GM12865 (cell line): ENCODE data around the gene PRUNE2.

Experiments
- DNase-seq: peaks from one replicate; pipeline ENCODE4 v3.0.0; 2010; ENCODE audit warnings: low read depth
- H3K4me3 ChIP-seq: 2 replicates; pipeline ENCODE4 v1.5.1; 2011; ENCODE audit warnings: mild to moderate bottlenecking, low read depth, low read length, control low read depth
- CTCF ChIP-seq: IDR thresholded peaks from 2 replicates; pipeline ENCODE4 v1.5.1; 2011; ENCODE audit warnings: low read length, control low read depth, low read depth, inconsistent platforms; ENCODE audit not compliant: insufficient read depth; ENCODE audit errors: missing control alignments

Gene PRUNE2

DNA sequence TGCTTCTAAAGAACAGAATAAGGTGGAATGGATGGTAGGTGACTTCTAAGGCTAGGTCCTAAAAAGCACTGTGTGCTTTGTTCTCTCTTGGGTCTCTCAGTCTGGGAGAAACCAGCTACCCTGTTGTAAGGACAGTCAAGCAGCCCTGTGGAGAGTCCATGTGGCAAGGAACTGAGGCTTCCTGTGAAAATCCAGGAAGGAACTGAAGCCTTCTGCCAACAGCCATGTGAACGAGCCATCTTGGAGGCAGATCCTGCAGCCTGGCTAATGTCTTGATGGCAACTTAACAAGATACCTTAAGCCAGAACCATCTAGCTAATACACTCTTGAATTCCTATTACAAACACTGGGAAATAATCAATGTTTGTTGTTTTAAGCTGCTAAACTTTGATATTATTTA lies 241.8 kb downstream of the PRUNE2 start:
- no peak overlapping the region for H3K4me3 ChIP-seq
- no peak for TF ChIP-seq CTCF
- no peak for DNase-seq

- H3K4me3 ChIP-seq, result no peak overlapping the region
- TF ChIP-seq CTCF, result no peak
- no peak for DNase-seq
Observed at GRCh38 chr9:76662476-76663281, 243.2 kb downstream of the PRUNE2 start.

- peak; percentile 63 for DNase-seq
- H3K4me3 ChIP-seq, result no peak overlapping the region
- TF ChIP-seq CTCF, result peak; percentile 50
Observed at GRCh38 chr9:76658510-76659231, 247.2 kb downstream of the PRUNE2 start.

GRCh38 chr9:76657265-76657664 lies 248.6 kb downstream of the PRUNE2 start:
- no peak for DNase-seq
- TF ChIP-seq CTCF, result no peak
- H3K4me3 ChIP-seq, result no peak overlapping the region

DNA sequence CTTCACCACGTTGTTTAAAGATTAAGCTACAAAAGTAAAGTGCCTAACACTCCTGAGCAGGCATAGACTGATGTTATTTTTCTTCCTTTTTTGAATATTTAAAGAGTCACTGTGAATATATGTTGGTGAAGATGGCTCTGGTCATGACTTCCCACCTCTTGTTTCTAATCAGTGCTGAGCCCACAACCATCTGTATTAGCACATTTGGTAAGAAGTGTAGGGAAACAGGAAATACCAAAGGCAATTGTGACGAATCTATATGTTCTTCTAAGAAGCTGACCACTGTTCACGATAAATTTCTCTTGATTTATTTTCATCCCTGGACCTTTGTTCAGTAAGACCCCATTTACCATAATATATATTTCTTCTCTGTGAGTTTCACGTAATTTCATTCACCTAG lies 249.9 kb downstream of the PRUNE2 start:
- no peak for DNase-seq
- no peak overlapping the region for H3K4me3 ChIP-seq
- no peak for TF ChIP-seq CTCF

GRCh38 chr9:76655121-76655541 lies 250.8 kb downstream of the PRUNE2 start:
- DNase-seq, result no peak
- H3K4me3 ChIP-seq, result no peak overlapping the region
- TF ChIP-seq CTCF, result no peak
